AML-193 (cell line): ENCODE measurements around the gene HLA-DPA1.

Experiments used
- DNase-seq, 2 experiments: peaks; one replicate each; lab custom pipeline; 2025; lab: John Stamatoyannopoulos, UW

HLA-DPA1 gene

GRCh38 chr6:33017694-33018353 lies 55.6 kb downstream of the HLA-DPA1 start:
- peak; percentile 30 to 32 for DNase-seq

- DNase-seq, result no peak
Measured at GRCh38 chr6:33017018-33017417, 56.4 kb downstream of the HLA-DPA1 start.

- no peak for DNase-seq
Measured at GRCh38 chr6:33015798-33016197, 57.7 kb downstream of the HLA-DPA1 start.

- DNase-seq, result peak; percentile 92
Measured at GRCh38 chr6:33014841-33015634, 58.4 kb downstream of the HLA-DPA1 start.
